Measurements from ENCODE around the gene DHTKD1.

DNA sequence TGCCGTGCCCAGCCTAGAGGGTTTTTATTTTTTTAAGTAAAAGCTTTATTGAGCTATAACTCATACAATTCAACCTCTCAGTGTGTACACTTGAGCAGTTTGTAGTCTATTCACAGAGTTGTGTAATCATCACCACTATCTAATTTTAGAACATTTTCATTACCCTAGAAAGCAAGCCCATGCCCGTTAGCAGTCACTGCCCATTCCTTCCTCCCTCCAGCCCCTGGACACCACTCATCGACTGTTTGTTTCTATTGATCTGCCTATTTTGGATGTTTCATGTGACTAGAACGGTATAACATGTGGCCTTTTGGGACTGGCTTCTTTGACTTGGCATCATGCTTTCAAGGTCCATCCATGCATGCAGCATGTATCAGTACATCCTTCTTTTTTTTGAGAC is 35.0 kb downstream of the DHTKD1 start:
- TF ChIP-seq, protein P1, sequence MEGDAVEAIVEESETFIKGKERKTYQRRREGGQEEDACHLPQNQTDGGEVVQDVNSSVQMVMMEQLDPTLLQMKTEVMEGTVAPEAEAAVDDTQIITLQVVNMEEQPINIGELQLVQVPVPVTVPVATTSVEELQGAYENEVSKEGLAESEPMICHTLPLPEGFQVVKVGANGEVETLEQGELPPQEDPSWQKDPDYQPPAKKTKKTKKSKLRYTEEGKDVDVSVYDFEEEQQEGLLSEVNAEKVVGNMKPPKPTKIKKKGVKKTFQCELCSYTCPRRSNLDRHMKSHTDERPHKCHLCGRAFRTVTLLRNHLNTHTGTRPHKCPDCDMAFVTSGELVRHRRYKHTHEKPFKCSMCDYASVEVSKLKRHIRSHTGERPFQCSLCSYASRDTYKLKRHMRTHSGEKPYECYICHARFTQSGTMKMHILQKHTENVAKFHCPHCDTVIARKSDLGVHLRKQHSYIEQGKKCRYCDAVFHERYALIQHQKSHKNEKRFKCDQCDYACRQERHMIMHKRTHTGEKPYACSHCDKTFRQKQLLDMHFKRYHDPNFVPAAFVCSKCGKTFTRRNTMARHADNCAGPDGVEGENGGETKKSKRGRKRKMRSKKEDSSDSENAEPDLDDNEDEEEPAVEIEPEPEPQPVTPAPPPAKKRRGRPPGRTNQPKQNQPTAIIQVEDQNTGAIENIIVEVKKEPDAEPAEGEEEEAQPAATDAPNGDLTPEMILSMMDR (conservative IDR thresholded peaks at IDR 0.05; ENCODE audit: low read length), result no peak
- no peak for TF ChIP-seq EZH2phosphoT487 (IDR thresholded peaks at IDR 0.05; ENCODE audit: borderline replicate concordance, low read depth, low read length)

Measured in OCI-LY7 (cell line).